ENCODE data around the gene RBMS2. TPM values are rescaled to one million over a fixed set of nuclear protein-coding genes. Genes with fewer than 3 reads are reported as not detected.

Gene RBMS2
- total RNA-seq, 1 donor from 2014 or later: 6.6 TPM

DNA sequence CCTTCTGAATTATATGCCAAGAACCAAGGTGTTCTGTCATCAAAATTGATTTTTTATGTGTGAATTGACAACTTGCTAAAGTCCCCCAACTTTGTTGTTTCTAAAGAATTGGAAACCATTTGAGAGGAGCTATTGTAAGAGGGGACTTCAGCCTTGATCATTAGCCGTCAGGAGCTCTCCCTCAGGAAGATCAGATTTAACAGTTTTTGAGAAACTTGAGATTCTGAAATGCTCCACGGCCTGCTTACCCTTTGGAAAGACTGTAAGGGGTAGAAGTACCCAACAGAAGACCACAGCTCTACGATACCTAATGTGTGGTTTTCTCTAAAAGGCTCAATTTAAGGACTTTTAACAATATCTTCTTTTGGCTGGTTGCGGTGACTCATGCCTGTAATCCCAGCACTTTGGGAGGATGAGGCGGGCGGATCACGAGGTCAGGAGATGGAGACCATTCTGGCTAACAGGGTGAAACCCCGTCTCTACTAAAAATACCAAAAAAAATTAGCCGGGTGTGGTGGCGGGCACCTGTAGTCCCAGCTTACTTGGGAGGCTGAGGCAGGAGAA lies 57.4 kb downstream of the RBMS2 start:
- DNase-seq (ENCODE audit: low spot score) (no peak), ATAC-seq (no peak)

- ATAC-seq (no peak), DNase-seq (ENCODE audit: low spot score) (no peak)
Observed at GRCh38 chr12:56581418-56582145, 60.0 kb downstream of the RBMS2 start.

DNA sequence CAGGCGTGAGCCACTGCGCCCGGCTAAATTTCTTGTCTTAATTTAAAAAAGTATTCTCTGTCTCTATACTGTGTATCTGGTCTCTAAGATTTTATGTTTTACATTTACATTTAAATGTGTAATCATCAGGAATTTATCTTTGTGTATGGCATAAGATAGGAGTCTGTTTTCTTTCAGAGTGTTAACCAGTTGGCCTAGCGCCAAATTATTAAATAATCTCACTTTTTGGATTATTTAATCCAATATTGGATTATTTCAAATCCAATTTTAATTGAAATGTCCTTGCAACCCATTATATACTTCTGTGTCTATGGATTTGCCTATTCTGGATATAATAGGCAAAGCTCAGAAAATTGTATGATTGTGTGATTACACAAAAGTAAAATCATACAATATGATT lies 63.5 kb downstream of the RBMS2 start:
- DNase-seq (ENCODE audit: low spot score) (no peak), ATAC-seq (no peak)

DNA sequence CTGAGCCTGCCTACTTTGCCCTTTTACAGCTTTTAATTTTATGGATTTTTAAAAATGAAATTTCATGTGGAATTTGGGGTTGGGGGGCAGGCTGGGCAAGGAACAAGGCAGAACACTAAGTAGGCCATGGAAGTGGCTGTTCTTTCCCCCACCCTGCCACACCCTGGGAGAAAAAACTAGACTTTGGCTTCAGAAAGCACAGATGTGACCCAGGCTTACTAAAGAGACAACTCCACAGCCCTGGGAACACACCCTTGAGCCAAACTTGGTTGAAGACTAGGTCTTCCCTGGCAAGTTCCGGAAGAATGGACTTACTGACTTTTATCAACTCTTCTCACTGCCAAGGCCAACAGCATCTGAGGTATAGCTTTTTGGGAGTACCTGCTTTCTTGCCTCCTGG lies 68.2 kb downstream of the RBMS2 start:
- DNase-seq (ENCODE audit: low spot score) (no peak), ATAC-seq (no peak)

GRCh38 chr12:56590237-56590830 lies 68.7 kb downstream of the RBMS2 start:
- DNase-seq (ENCODE audit: low spot score) (no peak), ATAC-seq (peak; percentile 79)

GRCh38 chr12:56591126-56591525 lies 69.5 kb downstream of the RBMS2 start:
- DNase-seq (ENCODE audit: low spot score): no peak
- no peak for ATAC-seq

GRCh38 chr12:56591961-56592360 lies 70.3 kb downstream of the RBMS2 start:
- DNase-seq (ENCODE audit: low spot score) (no peak), ATAC-seq (no peak)

DNA sequence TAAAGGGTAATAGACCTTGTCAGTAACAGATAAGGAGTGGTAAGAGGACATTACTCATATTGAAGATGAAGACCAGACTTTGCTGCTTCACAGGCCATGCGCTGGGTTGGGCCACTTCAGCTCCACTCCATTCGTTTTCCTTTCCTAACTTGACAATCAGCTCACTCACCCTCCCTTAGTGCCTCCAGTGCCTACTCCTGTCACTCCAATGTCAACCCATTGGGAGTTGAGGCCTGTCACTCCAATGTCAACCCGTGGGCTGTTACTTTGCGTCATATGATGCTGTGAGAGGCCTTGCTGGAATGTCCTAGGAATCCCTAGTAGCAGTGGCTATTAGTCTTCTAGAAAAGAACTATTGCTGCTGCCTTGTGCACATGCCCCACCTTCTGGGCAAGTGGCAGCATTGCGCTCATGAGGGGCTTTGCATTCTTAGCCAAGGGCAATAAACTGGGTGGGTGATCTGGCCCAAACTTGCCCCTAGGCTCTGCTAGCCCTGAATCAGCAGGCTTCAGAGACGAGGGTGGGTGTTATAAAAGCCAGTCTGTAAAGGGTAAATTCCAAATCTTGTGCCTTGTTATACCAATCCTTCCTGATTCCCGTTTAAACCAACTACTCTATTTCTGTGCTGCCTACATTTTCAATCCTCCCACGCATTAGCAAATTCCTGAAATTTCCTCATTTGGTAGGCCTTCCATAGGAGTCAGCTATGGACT lies 72.4 kb downstream of the RBMS2 start:
- ATAC-seq: peak; percentile 75

GRCh38 chr12:56596815-56597214 lies 75.2 kb downstream of the RBMS2 start:
- no peak for ATAC-seq
- no peak for DNase-seq (ENCODE audit: low spot score)

More for the DNA sequence above, 72.4 kb downstream of the RBMS2 start:
- no peak for DNase-seq (ENCODE audit: low spot score)

DNA sequence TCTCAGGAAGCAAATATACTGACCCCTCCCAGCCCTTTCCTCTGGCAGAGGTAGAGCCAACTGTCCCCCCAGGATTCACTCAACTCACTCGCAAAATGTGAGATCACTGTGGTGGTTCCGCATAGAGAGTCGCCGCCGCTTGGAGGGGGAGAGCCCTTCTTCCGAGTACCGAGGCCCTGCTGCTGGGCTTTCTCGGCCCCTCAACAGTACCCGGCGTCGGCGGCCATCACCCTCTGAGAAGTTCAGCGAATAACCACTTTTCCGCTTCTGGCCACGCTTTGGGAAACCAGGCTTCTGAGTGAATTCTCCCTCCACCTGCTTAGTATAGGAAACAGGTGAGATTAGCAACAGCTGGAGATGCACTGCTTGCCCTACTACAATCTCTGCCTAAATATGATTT lies 77.4 kb downstream of the RBMS2 start:
- ATAC-seq: no peak
- DNase-seq (ENCODE audit: low spot score): no peak

DNA sequence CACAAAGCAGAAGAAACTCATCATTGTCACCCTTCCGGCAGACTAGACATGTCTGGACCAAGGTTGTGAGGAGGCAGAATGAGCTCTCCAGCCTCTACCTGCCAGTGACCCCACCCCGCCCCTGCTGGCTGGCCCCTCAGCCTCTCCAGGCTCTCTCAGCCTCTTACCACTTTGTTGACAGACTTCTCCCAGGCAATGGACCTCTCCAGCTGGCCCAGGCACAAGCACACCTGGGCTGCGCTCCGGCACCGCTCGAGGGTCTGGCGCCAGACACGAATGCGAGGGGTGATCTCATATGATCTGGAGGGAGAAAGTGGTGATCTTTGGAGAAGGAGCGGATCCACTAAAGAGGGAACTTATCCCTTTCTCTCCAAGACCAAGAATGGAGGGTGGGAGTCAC lies 78.2 kb downstream of the RBMS2 start:
- no peak for DNase-seq (ENCODE audit: low spot score)
- ATAC-seq: no peak

DNA sequence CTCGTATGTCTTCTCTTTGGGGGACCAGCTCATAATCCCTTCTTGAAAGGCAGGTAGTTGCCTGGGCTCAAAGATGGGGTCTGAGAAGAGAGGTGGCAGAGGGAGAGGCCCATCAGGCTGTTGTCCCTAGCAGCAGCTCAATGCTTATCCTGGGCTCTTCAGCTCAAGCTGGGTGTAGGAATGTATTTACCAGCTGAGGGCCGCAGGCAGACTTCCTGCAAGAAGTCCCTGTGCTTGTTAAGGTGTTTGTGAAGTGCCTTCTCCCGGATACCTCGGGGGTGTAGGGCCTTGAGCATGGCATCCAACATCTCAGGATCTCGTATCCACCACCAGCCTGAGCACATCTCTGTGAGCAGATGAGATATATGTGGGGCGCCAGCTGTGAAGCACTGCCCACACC lies 79.1 kb downstream of the RBMS2 start:
- DNase-seq (ENCODE audit: low spot score) (no peak), ATAC-seq (no peak)

DNA sequence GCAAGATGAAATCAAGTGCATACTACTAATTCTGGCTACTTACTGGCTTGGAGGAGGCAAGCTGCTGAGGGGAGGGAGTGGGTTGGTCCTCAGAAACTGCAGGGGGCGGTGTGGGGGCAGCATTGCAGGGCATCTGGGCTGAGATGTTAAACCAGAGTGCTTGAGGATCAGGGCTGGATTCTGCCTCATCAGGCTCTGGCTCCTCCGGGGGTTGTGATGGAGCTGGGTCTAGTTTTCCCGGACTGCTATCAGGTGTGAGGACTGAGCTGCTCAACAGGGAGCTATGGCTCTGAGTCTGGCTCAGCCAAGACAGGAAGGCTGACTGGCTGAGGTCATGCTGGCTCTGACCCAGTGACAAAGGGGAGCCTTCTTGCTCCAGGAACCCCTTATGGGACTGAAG lies 79.9 kb downstream of the RBMS2 start:
- peak; percentile 13 for ATAC-seq
- DNase-seq (ENCODE audit: low spot score): no peak

DNA sequence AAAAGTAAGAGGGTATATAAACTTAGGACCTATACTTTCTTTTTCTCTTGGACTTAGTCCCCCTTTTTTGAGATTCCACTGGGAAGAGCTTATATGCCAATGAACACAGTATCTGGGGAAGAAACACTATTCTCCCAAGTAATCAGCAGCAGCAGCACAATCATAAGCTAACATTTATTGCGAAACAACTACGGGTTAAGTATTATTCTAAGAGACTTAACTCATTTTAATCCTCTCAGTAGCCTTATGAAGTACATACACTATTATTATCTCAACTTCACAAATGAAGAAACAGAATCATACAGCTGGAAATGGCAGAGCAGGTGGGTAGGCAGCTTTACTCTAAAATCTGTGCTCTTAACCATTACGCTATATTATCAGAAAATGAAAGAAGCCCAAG lies 80.6 kb downstream of the RBMS2 start:
- ATAC-seq: no peak
- no peak for DNase-seq (ENCODE audit: low spot score)

GRCh38 chr12:56604355-56604754 lies 82.7 kb downstream of the RBMS2 start:
- ATAC-seq (no peak), DNase-seq (ENCODE audit: low spot score) (no peak)

- no peak for DNase-seq (ENCODE audit: low spot score)
Observed at GRCh38 chr12:56614627-56615026, 93.0 kb downstream of the RBMS2 start.

DNA sequence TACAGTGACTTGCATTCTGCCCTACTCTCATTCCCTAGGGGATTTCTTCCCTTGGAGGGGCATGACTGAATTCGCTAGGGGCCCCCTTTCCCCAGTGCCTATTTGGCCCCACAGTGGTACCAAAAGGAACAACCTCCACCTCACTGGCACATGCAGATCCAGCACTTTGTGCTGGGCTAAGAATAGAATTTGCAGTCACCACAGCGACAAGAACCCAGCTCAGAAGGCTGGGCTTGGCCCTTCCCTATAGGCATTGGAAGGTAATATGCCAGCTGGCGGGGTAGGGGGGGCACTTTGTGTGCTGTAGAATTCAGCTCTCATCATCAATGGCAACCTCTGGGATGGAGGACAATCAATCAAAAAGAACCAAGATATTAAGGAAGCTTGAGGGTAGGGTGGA lies 94.6 kb downstream of the RBMS2 start:
- DNase-seq (ENCODE audit: low spot score) (no peak), ATAC-seq (no peak)

More at GRCh38 chr12:56614627-56615026, 93.0 kb downstream of the RBMS2 start:
- no peak for ATAC-seq

GRCh38 chr12:56616925-56617324 lies 95.3 kb downstream of the RBMS2 start:
- ATAC-seq (no peak), DNase-seq (ENCODE audit: low spot score) (no peak)

- ATAC-seq: no peak
- no peak for DNase-seq (ENCODE audit: low spot score)
Observed at GRCh38 chr12:56622535-56622934, 100.9 kb downstream of the RBMS2 start.

DNA sequence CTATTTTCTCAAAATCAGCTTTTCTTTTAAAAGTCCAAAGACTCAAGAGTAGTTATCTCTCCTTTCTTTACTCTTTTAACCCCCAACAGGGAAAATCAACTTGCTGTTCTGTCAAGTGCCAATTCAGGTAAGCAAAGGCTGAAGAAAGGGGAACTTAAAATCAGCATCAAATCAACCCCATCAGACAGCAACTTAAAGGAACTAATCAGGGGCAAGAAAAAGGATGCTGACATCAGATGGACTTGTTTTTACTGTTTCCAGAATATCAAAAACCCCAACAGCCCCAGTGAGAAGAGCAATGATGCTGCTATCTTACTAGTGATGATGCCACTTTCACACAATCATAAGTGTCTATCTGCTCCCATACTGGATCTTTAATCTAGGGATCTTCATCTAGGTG lies 105.1 kb downstream of the RBMS2 start:
- ATAC-seq (no peak), DNase-seq (ENCODE audit: low spot score) (no peak)

DNA sequence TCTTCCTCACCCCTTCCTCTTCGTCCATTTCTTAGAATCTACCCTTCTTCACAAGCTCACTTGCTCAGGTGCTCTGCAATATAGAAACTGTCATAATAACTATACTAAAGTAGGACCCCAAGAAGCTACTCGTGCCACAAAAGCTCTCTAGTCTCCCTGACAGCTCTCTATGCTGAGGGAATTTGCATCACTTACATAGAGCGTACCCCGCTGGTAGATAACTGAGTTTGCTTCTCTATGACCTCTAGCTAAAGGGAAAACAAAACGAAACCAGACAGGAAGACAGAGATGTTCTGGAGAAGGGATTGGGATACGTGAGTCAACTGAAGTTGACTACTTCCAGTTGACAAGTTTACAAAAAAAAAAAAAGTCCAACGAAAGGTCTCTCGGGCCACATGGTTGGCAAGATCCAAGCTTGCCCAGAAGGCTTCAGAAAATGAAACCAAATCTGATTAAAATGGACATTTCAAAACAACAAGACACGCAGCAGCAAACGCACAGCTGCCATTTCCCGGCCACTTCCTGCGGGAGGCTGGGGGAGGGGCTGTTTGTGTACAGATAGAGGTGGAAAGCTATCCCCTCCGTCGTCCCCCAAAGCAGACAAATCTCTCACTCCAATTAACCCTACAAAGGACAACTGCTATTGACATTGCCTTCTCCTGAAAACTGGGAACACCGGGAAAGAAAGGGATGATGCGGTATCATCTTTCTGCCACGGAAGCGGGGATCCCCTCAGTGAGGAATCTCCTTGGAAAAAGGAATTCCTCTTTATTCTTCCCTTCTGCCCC lies 107.2 kb downstream of the RBMS2 start:
- ATAC-seq: peak; percentile 42
- DNase-seq (ENCODE audit: low spot score): peak; percentile 75

All from left lobe of liver (tissue), 2 donors.